ENCODE results near the gene PAQR4.
"Not testable (repeated sequence)": the region's sequence is repeated elsewhere in the genome, so short reads cannot be mapped to it uniquely, and the experiment has no call there.

Gene PAQR4

GRCh38 chr16:2926650-2926999 is 42.5 kb upstream of the PAQR4 start:
- Histone ChIP-seq H3K9me3 (no peaks in the 10 kb centered on the region), H3K4me3 (ENCODE audit: low read depth, low read length) (peak overlapping the region; percentile 43)
- TF ChIP-seq, protein P1, sequence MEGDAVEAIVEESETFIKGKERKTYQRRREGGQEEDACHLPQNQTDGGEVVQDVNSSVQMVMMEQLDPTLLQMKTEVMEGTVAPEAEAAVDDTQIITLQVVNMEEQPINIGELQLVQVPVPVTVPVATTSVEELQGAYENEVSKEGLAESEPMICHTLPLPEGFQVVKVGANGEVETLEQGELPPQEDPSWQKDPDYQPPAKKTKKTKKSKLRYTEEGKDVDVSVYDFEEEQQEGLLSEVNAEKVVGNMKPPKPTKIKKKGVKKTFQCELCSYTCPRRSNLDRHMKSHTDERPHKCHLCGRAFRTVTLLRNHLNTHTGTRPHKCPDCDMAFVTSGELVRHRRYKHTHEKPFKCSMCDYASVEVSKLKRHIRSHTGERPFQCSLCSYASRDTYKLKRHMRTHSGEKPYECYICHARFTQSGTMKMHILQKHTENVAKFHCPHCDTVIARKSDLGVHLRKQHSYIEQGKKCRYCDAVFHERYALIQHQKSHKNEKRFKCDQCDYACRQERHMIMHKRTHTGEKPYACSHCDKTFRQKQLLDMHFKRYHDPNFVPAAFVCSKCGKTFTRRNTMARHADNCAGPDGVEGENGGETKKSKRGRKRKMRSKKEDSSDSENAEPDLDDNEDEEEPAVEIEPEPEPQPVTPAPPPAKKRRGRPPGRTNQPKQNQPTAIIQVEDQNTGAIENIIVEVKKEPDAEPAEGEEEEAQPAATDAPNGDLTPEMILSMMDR (IDR thresholded peaks at IDR 0.05; ENCODE audit: low read depth, low read length) = no peak

GRCh38 chr16:2927010-2927646 is 42.0 kb upstream of the PAQR4 start:
- Histone ChIP-seq H3K4me3 (ENCODE audit: low read depth, low read length) (peak overlapping the region; percentile 43), H3K36me3 (0 out of 2 replicates have a peak, but pooled peaks cover 4% of the 10 kb centered on the region), H3K27me3 (no peaks in the 10 kb centered on the region), H3K9me3 (no peaks in the 10 kb centered on the region), H3K4me1 (peaks cover 3% of the 10 kb centered on the region)
- peak; percentile 87 for DNase-seq
- TF ChIP-seq, protein P1 (IDR thresholded peaks at IDR 0.05; ENCODE audit: low read depth, low read length) = peak; percentile 93

More at GRCh38 chr16:2926650-2926999, 42.5 kb upstream of the PAQR4 start:
- H3K27me3 ChIP-seq = no peaks in the 10 kb centered on the region
- no peak for DNase-seq
- peaks cover 3% of the 10 kb centered on the region for H3K4me1 ChIP-seq
- 0 out of 2 replicates have a peak, but pooled peaks cover 4% of the 10 kb centered on the region for H3K36me3 ChIP-seq

DNA sequence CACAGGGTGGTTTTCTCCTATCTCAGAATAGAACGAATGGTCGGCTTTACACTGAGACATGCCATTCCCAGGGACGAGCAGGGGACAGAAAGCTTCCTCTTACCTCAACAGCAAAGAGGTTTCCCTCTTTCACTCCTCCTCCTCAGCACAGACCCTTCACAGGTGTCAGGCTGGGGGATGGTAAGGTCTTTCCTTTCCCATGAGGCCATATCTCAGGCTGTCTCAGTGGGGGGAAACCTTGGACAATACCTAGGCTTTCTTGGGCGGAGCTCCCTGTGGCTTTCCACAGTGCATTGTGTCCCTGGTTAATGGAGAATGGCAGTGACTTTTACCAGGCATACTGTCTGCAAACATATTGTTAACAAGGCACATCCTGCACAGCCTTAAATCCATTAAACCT is 41.0 kb upstream of the PAQR4 start:
- not testable (repeated sequence) for H3K9me3 ChIP-seq; H3K27me3 ChIP-seq; H3K36me3 ChIP-seq; H3K4me3 ChIP-seq (ENCODE audit: low read depth, low read length); H3K4me1 ChIP-seq; DNase-seq

DNA sequence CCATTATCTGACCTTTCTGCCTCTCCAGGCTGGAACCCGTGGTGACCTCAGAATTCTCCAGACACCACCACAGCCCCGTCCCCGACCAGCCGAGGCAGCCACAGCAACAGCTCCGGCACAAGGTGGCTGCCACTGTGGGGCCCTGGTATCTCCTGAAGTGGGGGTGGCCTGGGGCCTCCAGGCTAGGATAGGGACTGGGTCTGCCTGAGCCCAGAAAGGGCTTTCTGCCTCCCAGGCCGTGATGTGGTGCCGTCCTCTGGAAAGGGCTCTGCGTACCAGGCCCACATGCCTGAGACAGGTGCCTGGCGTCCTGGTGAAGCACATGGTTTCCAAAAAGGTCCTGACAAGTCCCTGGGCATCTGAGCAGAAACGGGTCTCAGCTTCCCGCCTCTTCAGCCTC is 40.4 kb upstream of the PAQR4 start:
- H3K9me3 ChIP-seq = no peaks in the 10 kb centered on the region
- H3K36me3 ChIP-seq = 0 out of 2 replicates have a peak, but pooled peaks cover 4% of the 10 kb centered on the region
- H3K4me3 ChIP-seq (ENCODE audit: low read depth, low read length) = no peak overlapping the region
- H3K4me1 ChIP-seq = peaks cover 3% of the 10 kb centered on the region
- no peaks in the 10 kb centered on the region for H3K27me3 ChIP-seq
- TF ChIP-seq, protein P1 (IDR thresholded peaks at IDR 0.05; ENCODE audit: low read depth, low read length) = no peak
- DNase-seq = no peak

DNA sequence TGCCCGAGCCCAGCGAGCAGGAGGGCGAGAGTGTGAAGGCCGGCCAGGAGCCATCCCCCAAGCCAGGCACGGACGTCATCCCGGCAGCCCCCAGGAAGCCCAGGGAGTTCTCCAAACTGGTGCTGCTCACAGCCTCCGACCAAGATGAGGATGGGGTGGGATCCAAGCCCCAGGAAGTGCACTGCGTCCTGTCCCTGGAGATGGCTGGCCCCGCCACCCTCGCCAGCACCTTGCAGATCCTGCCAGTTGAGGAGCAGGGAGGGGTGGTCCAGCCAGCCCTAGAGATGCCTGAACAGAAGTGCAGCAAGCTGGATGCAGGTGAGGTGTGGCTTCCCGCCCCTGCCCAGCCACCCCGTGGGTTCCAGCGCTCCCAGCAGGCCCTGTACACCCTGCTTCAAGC is 39.5 kb upstream of the PAQR4 start:
- no peak for DNase-seq
- Histone ChIP-seq H3K36me3 (peaks cover 10% of the 10 kb centered on the region; the same call in 1 of the 2 replicates), H3K9me3 (no peaks in the 10 kb centered on the region), H3K4me1 (peaks cover 3% of the 10 kb centered on the region), H3K27me3 (no peaks in the 10 kb centered on the region), H3K4me3 (ENCODE audit: low read depth, low read length) (no peak overlapping the region)
- TF ChIP-seq, protein P1 (IDR thresholded peaks at IDR 0.05; ENCODE audit: low read depth, low read length) = no peak

DNA sequence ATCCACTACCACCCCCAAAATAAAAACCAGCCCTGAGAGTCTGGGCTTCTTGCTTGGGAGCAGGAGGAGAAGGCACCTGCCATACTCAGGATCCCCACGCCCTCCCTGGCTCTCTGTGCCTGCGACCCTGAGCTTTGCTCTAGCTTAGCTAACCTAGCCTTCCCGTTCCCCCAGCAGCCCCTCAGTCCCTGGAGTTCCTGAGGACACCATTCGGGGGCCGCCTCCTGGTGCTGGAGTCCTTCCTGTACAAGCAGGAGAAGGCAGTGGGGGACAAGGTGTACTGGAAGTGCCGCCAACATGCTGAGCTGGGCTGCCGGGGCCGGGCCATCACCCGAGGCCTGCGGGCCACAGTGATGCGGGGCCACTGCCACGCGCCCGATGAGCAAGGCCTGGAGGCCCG is 38.9 kb upstream of the PAQR4 start:
- Histone ChIP-seq H3K36me3 (peaks cover 10% of the 10 kb centered on the region; the same call in 1 of the 2 replicates), H3K4me1 (peaks cover 3% of the 10 kb centered on the region), H3K4me3 (ENCODE audit: low read depth, low read length) (no peak overlapping the region), H3K9me3 (no peaks in the 10 kb centered on the region), H3K27me3 (no peaks in the 10 kb centered on the region)
- TF ChIP-seq, protein P1 (IDR thresholded peaks at IDR 0.05; ENCODE audit: low read depth, low read length) = no peak
- no peak for DNase-seq

DNA sequence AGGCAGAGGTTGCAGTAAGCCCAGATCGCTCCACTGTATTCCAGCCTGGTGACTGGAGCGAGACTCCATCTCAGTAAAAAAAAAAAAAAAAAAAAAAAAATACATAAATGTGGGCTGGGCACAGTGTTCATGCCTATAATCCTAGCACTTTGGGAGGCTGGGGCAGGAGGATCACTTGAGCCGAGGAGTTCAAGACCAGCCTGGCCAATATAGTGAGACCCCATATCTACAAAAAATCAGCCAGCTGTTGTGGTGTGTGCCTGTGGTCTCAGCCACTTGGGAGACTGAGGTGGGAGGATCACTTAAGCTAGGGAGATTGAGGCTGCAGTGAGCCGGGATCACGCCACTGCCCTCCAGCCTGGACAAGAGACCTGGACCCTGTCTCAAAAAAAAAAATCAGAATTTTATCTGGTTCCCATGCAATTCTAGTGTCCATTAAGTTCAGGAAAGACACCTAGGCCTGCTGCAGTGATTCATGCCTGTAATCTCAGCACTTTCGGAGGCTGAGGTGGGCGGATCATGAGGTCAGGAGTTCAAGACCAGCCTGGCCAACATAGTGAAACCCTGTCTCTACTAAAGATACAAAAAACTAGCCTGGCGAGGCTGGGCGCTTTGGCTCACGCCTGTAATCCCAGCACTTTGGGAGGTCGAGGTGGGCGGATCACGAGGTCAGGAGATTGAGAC is 37.8 kb upstream of the PAQR4 start:
- not testable (repeated sequence) for DNase-seq; H3K9me3 ChIP-seq; H3K4me1 ChIP-seq; H3K36me3 ChIP-seq; H3K27me3 ChIP-seq; H3K4me3 ChIP-seq (ENCODE audit: low read depth, low read length)

Measured in BE2C (cell line).